ENCODE measurements around the gene C14orf180. TPM values are rescaled to one million over a fixed set of nuclear protein-coding genes. Genes with fewer than 3 reads are reported as not detected.

C14orf180 gene
- total and polyA plus RNA-seq, 2 donors, result 0.18 to 0.42 TPM

- H3K4me1 ChIP-seq (ENCODE audit: control insufficient read depth in 2 of 2, insufficient read depth in 2 of 2, low read length in 2 of 2), result no peaks in the 10 kb centered on the region
- no peaks in the 10 kb centered on the region for H3K9me3 ChIP-seq (ENCODE audit: control insufficient read depth in 2 of 2, insufficient read depth in 1 of 2, low read length in 1 of 2)
- no peak overlapping the region for H3K27ac ChIP-seq (ENCODE audit: low read depth in 1 of 2, low read length in 1 of 2)
- no peak overlapping the region for H3K4me3 ChIP-seq (ENCODE audit: low read length in 2 of 2)
- H3K36me3 ChIP-seq (ENCODE audit: control insufficient read depth in 2 of 2, insufficient read depth in 2 of 2, low read length in 1 of 2), result no peaks in the 10 kb centered on the region
- 82% methylated on average over 7 of the region's 7 CpGs for WGBS
- no peak for DNase-seq (ENCODE audit: low read depth in 6 of 9, low spot score in 9 of 9)
- peaks cover 10 to 31% of the 10 kb centered on the region in 2 donors for H3K27me3 ChIP-seq (ENCODE audit: control insufficient read depth in 2 of 2, insufficient read depth in 1 of 2, low read length in 1 of 2)
Measured at GRCh38 chr14:104599446-104599845, 19.9 kb downstream of the C14orf180 start.

DNA sequence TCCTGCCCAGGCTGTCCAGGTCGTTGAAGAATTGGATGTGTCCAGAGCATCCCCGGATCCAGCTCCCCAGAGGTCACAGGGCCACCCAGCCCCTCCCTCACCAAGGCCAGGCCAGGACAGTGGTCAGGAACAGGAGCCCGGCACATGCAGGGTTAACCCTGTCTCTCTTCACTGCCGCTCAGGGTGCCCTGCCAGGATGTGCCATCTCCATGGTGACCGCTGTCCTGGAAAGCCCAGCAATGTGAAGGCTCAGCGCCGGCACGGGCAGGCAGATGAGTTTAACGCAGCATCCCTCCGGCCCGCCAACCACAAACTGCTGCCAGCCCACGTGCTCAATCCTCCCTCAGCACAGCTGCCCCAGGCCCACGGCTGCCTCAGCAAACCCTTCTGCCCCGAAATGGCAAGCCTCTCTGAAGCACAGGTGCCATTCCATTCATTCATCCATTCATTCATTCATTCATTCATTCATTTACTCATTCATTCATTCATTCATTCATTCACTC, 20.6 kb downstream of the C14orf180 start:
- WGBS, result 44% methylated on average over 14 of the region's 14 CpGs
- H3K27me3 ChIP-seq (ENCODE audit: control insufficient read depth in 2 of 2, insufficient read depth in 1 of 2, low read length in 1 of 2), result peaks cover 18 to 38% of the 10 kb centered on the region in 2 donors

GRCh38 chr14:104600805-104601204, 21.2 kb downstream of the C14orf180 start:
- 92% methylated on average over 8 of the region's 8 CpGs for WGBS
- no peak overlapping the region for H3K4me3 ChIP-seq (ENCODE audit: low read length in 2 of 2)
- H3K27me3 ChIP-seq (ENCODE audit: control insufficient read depth in 2 of 2, insufficient read depth in 1 of 2, low read length in 1 of 2), result peaks cover 21 to 43% of the 10 kb centered on the region in 2 donors
- no peak for DNase-seq (ENCODE audit: low read depth in 6 of 9, low spot score in 9 of 9)
- no peaks in the 10 kb centered on the region for H3K9me3 ChIP-seq (ENCODE audit: control insufficient read depth in 2 of 2, insufficient read depth in 1 of 2, low read length in 1 of 2)
- H3K4me1 ChIP-seq (ENCODE audit: control insufficient read depth in 2 of 2, insufficient read depth in 2 of 2, low read length in 2 of 2), result no peaks in the 10 kb centered on the region
- no peaks in the 10 kb centered on the region for H3K36me3 ChIP-seq (ENCODE audit: control insufficient read depth in 2 of 2, insufficient read depth in 2 of 2, low read length in 1 of 2)
- no peak overlapping the region for H3K27ac ChIP-seq (ENCODE audit: low read depth in 1 of 2, low read length in 1 of 2)

More for the DNA sequence above, 20.6 kb downstream of the C14orf180 start:
- Histone ChIP-seq H3K27ac (ENCODE audit: low read depth in 1 of 2, low read length in 1 of 2) (no peak overlapping the region), H3K4me3 (ENCODE audit: low read length in 2 of 2) (no peak overlapping the region), H3K36me3 (ENCODE audit: control insufficient read depth in 2 of 2, insufficient read depth in 2 of 2, low read length in 1 of 2) (no peaks in the 10 kb centered on the region), H3K9me3 (ENCODE audit: control insufficient read depth in 2 of 2, insufficient read depth in 1 of 2, low read length in 1 of 2) (no peaks in the 10 kb centered on the region), H3K4me1 (ENCODE audit: control insufficient read depth in 2 of 2, insufficient read depth in 2 of 2, low read length in 2 of 2) (no peaks in the 10 kb centered on the region)
- DNase-seq (ENCODE audit: low read depth in 6 of 9, low spot score in 9 of 9), result no peak

- DNase-seq (ENCODE audit: low read depth in 6 of 9, low spot score in 9 of 9), result no peak
- Histone ChIP-seq H3K4me1 (ENCODE audit: control insufficient read depth in 2 of 2, insufficient read depth in 2 of 2, low read length in 2 of 2) (no peaks in the 10 kb centered on the region), H3K27me3 (ENCODE audit: control insufficient read depth in 2 of 2, insufficient read depth in 1 of 2, low read length in 1 of 2) (peaks cover 27 to 52% of the 10 kb centered on the region in 2 donors), H3K27ac (ENCODE audit: low read depth in 1 of 2, low read length in 1 of 2) (no peak overlapping the region), H3K9me3 (ENCODE audit: control insufficient read depth in 2 of 2, insufficient read depth in 1 of 2, low read length in 1 of 2) (no peaks in the 10 kb centered on the region), H3K36me3 (ENCODE audit: control insufficient read depth in 2 of 2, insufficient read depth in 2 of 2, low read length in 1 of 2) (no peaks in the 10 kb centered on the region), H3K4me3 (ENCODE audit: low read length in 2 of 2) (no peak overlapping the region)
- 77% methylated on average over 9 of the region's 9 CpGs for WGBS
Measured at GRCh38 chr14:104601786-104602185, 22.2 kb downstream of the C14orf180 start.

DNA sequence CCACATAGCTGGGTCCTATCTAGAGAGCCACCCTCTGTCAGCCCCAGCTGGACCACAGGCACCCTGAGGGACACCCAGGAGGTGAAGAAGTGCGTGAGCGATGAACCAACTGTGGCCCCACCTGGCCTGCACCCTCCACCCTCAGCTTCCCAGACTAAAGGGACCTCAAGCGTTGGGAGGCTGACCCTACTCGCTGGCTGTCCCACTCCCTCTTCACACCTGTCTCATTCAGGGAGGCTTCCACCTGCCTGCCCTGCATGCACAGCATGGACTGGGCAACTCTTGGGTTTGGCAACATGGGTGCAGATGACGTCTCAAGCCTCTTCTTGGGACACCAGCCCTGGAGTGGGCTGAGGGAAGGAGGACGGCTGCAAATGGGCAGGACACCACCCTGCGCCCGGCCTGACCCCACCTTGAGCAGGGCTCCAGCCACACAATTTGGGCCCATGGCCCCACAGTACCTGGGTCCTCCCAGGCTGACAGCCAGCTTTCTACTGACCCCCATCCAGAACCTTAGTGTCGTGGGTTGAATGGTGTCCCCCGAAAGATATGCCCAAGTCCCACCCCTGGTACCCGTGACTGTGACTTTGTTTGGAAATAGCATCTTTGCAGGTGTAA, 22.9 kb downstream of the C14orf180 start:
- H3K36me3 ChIP-seq (ENCODE audit: control insufficient read depth in 2 of 2, insufficient read depth in 2 of 2, low read length in 1 of 2), result no peaks in the 10 kb centered on the region
- no peaks in the 10 kb centered on the region for H3K9me3 ChIP-seq (ENCODE audit: control insufficient read depth in 2 of 2, insufficient read depth in 1 of 2, low read length in 1 of 2)
- H3K27me3 ChIP-seq (ENCODE audit: control insufficient read depth in 2 of 2, insufficient read depth in 1 of 2, low read length in 1 of 2), result peaks cover 29 to 53% of the 10 kb centered on the region in 2 donors
- no peaks in the 10 kb centered on the region for H3K4me1 ChIP-seq (ENCODE audit: control insufficient read depth in 2 of 2, insufficient read depth in 2 of 2, low read length in 2 of 2)
- H3K4me3 ChIP-seq (ENCODE audit: low read length in 2 of 2), result no peak overlapping the region
- DNase-seq (ENCODE audit: low read depth in 6 of 9, low spot score in 9 of 9), result no peak
- WGBS, result 92% methylated on average over 11 of the region's 11 CpGs
- H3K27ac ChIP-seq (ENCODE audit: low read depth in 1 of 2, low read length in 1 of 2), result no peak overlapping the region

- no peak overlapping the region for H3K27ac ChIP-seq (ENCODE audit: low read depth in 1 of 2, low read length in 1 of 2)
- no peaks in the 10 kb centered on the region for H3K4me1 ChIP-seq (ENCODE audit: control insufficient read depth in 2 of 2, insufficient read depth in 2 of 2, low read length in 2 of 2)
- H3K36me3 ChIP-seq (ENCODE audit: control insufficient read depth in 2 of 2, insufficient read depth in 2 of 2, low read length in 1 of 2), result no peaks in the 10 kb centered on the region
- H3K27me3 ChIP-seq (ENCODE audit: control insufficient read depth in 2 of 2, insufficient read depth in 1 of 2, low read length in 1 of 2), result peaks cover 29 to 55% of the 10 kb centered on the region in 2 donors
- H3K9me3 ChIP-seq (ENCODE audit: control insufficient read depth in 2 of 2, insufficient read depth in 1 of 2, low read length in 1 of 2), result no peaks in the 10 kb centered on the region
- H3K4me3 ChIP-seq (ENCODE audit: low read length in 2 of 2), result no peak overlapping the region
- 84% methylated on average over 7 of the region's 7 CpGs for WGBS
- no peak for DNase-seq (ENCODE audit: low read depth in 6 of 9, low spot score in 9 of 9)
Measured at GRCh38 chr14:104602933-104603325, 23.4 kb downstream of the C14orf180 start.

DNA sequence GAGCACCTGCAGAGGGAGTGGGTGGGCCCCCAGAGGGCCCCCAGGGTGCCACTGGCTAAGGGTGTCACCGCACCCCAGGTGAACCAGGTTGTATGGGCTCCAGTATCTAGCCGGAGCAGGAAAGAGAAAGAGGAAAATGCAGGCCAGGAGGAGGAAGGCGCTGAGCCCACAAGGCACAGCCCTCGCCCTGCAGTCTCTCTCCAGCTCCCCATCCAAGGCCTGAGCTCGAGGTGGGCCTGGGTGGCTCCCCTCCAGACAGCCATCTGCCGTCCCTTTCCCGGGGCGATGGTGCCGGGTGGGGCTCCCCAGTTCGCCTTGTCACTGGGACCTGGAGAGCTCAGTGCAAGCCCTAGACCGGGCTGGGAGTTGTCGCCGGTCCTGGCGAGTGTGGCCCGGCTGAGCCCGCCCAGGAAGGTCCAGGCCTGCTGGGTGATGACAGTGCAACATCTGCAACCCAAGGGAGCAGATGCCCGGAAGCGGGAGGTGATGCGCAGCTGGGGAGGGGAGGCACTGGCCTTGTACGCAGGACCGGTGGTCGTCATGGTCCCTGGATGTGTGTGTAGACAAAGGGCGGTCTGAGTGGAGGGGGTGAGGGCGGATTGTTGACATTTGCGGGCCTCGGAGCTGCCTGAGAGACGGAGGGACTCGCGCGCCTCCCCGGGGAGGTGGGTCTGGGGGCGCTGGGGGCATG, 24.3 kb downstream of the C14orf180 start:
- Histone ChIP-seq H3K4me1 (ENCODE audit: control insufficient read depth in 2 of 2, insufficient read depth in 2 of 2, low read length in 2 of 2) (no peaks in the 10 kb centered on the region), H3K4me3 (ENCODE audit: low read length in 2 of 2) (no peak overlapping the region), H3K27ac (ENCODE audit: low read depth in 1 of 2, low read length in 1 of 2) (no peak overlapping the region), H3K27me3 (ENCODE audit: control insufficient read depth in 2 of 2, insufficient read depth in 1 of 2, low read length in 1 of 2) (peaks cover 29 to 54% of the 10 kb centered on the region in 2 donors), H3K36me3 (ENCODE audit: control insufficient read depth in 2 of 2, insufficient read depth in 2 of 2, low read length in 1 of 2) (no peaks in the 10 kb centered on the region), H3K9me3 (ENCODE audit: control insufficient read depth in 2 of 2, insufficient read depth in 1 of 2, low read length in 1 of 2) (no peaks in the 10 kb centered on the region)
- no peak for DNase-seq (ENCODE audit: low read depth in 6 of 9, low spot score in 9 of 9)
- WGBS, result 33% methylated on average over 32 of the region's 32 CpGs

DNA sequence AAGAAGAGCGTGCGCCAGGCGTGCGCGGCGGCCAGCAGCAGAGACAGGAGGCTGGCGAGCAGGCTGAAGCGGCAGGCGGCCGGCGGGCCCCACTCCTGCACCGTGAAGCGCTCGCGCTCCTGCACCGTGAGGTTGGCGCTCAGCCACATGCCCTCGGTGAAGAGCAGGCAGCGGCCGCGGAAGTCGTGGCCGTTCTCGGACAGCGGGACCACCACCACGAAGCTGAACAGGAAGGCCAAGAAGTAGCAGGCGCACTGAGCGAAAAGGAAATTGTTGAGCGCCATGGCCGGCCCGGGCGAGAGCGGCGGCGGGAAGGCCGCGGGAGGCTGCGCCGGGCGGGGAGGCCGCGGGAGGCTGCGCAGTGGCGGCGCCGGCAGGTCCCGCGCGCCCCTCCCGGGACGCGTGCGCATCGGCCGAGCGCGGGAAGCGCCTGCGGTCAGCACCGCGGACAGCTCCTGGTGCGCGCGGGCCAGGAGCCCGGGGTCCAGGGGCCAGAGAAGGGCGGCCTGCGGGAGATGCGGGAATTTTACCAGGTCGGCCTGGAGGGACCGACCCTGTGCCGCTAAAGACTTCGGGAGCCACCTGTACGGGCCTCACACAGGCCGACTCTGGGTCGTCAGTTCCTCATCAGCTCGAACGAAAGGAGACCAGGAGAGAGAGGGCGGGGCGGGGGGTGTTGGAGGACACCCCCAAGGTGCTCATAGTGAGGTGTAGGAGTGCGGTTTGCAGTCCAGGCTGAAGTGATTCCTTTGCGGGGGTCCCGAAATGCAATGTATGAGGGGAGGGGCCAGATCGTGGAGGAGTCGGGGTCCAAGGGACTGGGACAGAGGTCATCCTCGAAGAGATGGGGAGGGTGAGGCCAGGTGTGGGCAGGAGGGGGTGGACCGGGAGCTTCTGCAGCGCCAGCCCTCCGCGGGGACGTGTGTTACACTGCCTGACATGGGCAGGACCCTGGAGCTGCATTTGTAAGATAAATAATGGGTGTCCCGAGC, 25.2 kb downstream of the C14orf180 start, which contains the start of gene TMEM179:
TSS of gene TMEM179 (minus strand) at position 315 of the 992 bp plus-strand sequence. CDS start at position 284, 31 bp downstream.
- DNase-seq (ENCODE audit: low read depth in 6 of 9, low spot score in 9 of 9), result peak in 1 of 9 donors; percentile 6
- Histone ChIP-seq H3K4me1 (ENCODE audit: control insufficient read depth in 2 of 2, insufficient read depth in 2 of 2, low read length in 2 of 2) (no peaks in the 10 kb centered on the region), H3K36me3 (ENCODE audit: control insufficient read depth in 2 of 2, insufficient read depth in 2 of 2, low read length in 1 of 2) (no peaks in the 10 kb centered on the region), H3K9me3 (ENCODE audit: control insufficient read depth in 2 of 2, insufficient read depth in 1 of 2, low read length in 1 of 2) (no peaks in the 10 kb centered on the region), H3K4me3 (ENCODE audit: low read length in 2 of 2) (no peak within 1 kb of the TSS), H3K27ac (ENCODE audit: low read depth in 1 of 2, low read length in 1 of 2) (no peak within 1 kb of the TSS), H3K27me3 (ENCODE audit: control insufficient read depth in 2 of 2, insufficient read depth in 1 of 2, low read length in 1 of 2) (peaks cover 29 to 58% of the 10 kb centered on the region in 2 donors)
- 8% methylated on average over 91 of the region's 91 CpGs for WGBS

Data from thymus (tissue), 11 donors.